Gastroesophageal sphincter (tissue), 4 donors: Measurements from ENCODE around the gene PAM16. TPM values are rescaled to one million over a fixed set of nuclear protein-coding genes. Genes with fewer than 3 reads are reported as not detected.

Experiments
- ATAC-seq: fragments of 150-250 bp; one replicate; pipeline ENCODE4 v1.9.1; 2016; ENCODE audit warnings: mild to moderate bottlenecking, moderate library complexity
- H3K27ac ChIP-seq, 4 donors: fragments of 200-600 bp; sonication (generic) in 3 of 4; 1 replicate in 3 of 4; 2 replicates in 1 of 4; pipeline ENCODE4 v1.5.1; 2016 to 2019
- H3K27me3 ChIP-seq: fragments of 200-600 bp; sonication (generic); one replicate; pipeline ENCODE4 v1.5.1; 2019
- H3K36me3 ChIP-seq, 2 donors: fragments of 200-600 bp; sonication (generic); one replicate each; pipeline ENCODE4 v1.5.1; 2019; ENCODE audit warnings: control low read depth in 1 of 2
- H3K4me1 ChIP-seq, 3 donors: fragments of 200-600 bp; sonication (generic); 1 replicate in 2 of 3; 2 replicates in 1 of 3; pipeline ENCODE4 v1.5.1; 2016 to 2019; ENCODE audit warnings: control low read depth in 2 of 3
- H3K4me3 ChIP-seq, 2 donors: fragments of 200-600 bp; sonication (generic); one replicate each; pipeline ENCODE4 v1.5.1; 2019; ENCODE audit warnings: mild to moderate bottlenecking in 1 of 2, moderate library complexity in 1 of 2
- H3K9me3 ChIP-seq, 3 donors: fragments of 200-600 bp; sonication (generic); one replicate each; pipeline ENCODE4 v1.5.1; 2017 to 2019; ENCODE audit warnings: control low read depth in 2 of 3
- CTCF ChIP-seq, 4 experiments: fragments of 200-600 bp in 2 of 4; fragments of 450-650 bp in 2 of 4; sonication (generic) in 1 of 4; IDR thresholded peaks; one replicate each; pipeline ENCODE4 v1.5.1; 2017 to 2019; ENCODE audit warnings: antibody characterized with exemption in 4 of 4, mild to moderate bottlenecking in 2 of 4, moderate library complexity in 2 of 4
- EP300 ChIP-seq: sonication (generic); formaldehyde crosslinking; IDR thresholded peaks from one replicate; pipeline ENCODE4 v1.6.1; 2017; ENCODE audit warnings: antibody characterized with exemption, mild to moderate bottlenecking
- POLR2A ChIP-seq, 2 donors: fragments of 450-650 bp; IDR thresholded peaks; one replicate each; pipeline ENCODE4 v1.6.1; 2017; ENCODE audit warnings: antibody characterized with exemption in 2 of 2, mild to moderate bottlenecking in 2 of 2, moderate library complexity in 1 of 2
- POLR2AphosphoS5 ChIP-seq: sonication (generic); formaldehyde crosslinking; IDR thresholded peaks from one replicate; pipeline ENCODE4 v1.6.1; 2017; ENCODE audit warnings: antibody characterized with exemption
- WGBS, 2 donors: methylation state at CpG; one replicate each; pipeline ENCODE4 v1.1.5; 2018; ENCODE audit warnings: low coverage in 1 of 2; 5-methylcytosine and 5-hydroxymethylcytosine counted together
- total RNA-seq, 4 donors: library from RNA; depleted of rRNA; stranded (reverse); fragments of >200 nt; gene quantifications; one replicate each; pipeline ENCODE4 v1.1.0, GENCODE V29; 2016

PAM16 gene
- total RNA-seq, 4 donors from 2014 or later = 26.0 to 37.3 (median 34.7) TPM

- ATAC-seq = no peak
- Histone ChIP-seq H3K9me3 (no peaks in the 10 kb centered on the region), H3K27me3 (no peaks in the 10 kb centered on the region), H3K36me3 (no peaks in the 10 kb centered on the region), H3K27ac (peak overlapping the region in 3 of 4 donors; percentile 98 to 100 (median 98)), H3K4me3 (no peak overlapping the region), H3K4me1 (peaks cover 3 to 96% (median 79%) of the 10 kb centered on the region in 3 donors)
- TF ChIP-seq POLR2A (IDR thresholded peaks at IDR 0.05) = no peak
- no peak for TF ChIP-seq CTCF (IDR thresholded peaks at IDR 0.05)
- TF ChIP-seq EP300 = no peak
- no peak for TF ChIP-seq POLR2AphosphoS5
- 8% methylated on average over 2 of the region's 16 CpGs; no CpG with 5 or more reads in 1 of the 2 donors for WGBS, 2 donors
Observed at GRCh38 chr16:4320571-4321137, 30.5 kb downstream of the PAM16 start.

GRCh38 chr16:4319454-4320421 is 31.4 kb downstream of the PAM16 start:
- no peaks in the 10 kb centered on the region for H3K36me3 ChIP-seq
- WGBS, 2 donors = no CpG with 5 or more reads among the region's 37 CpGs
- peak overlapping the region in 3 of 4 donors; percentile 98 to 100 (median 98) for H3K27ac ChIP-seq
- no peak for TF ChIP-seq CTCF (IDR thresholded peaks at IDR 0.05)
- TF ChIP-seq POLR2AphosphoS5 = no peak
- no peak for TF ChIP-seq EP300
- no peak for TF ChIP-seq POLR2A (IDR thresholded peaks at IDR 0.05)
- no peak for ATAC-seq
- H3K4me1 ChIP-seq = peaks cover under 1 to 96% (median 73%) of the 10 kb centered on the region in 3 donors
- H3K27me3 ChIP-seq = no peaks in the 10 kb centered on the region
- no peaks in the 10 kb centered on the region for H3K9me3 ChIP-seq
- H3K4me3 ChIP-seq = peak overlapping the region in 1 of 2 donors; percentile 2

GRCh38 chr16:4318967-4319366 is 32.2 kb downstream of the PAM16 start:
- Histone ChIP-seq H3K27ac (peak overlapping the region in 3 of 4 donors; percentile 98 to 100 (median 98)), H3K27me3 (no peaks in the 10 kb centered on the region), H3K4me1 (peaks cover 0 to 96% (median 65%) of the 10 kb centered on the region in 3 donors), H3K4me3 (peak overlapping the region in 1 of 2 donors; percentile 1), H3K36me3 (no peaks in the 10 kb centered on the region), H3K9me3 (no peaks in the 10 kb centered on the region)
- no peak for ATAC-seq
- TF ChIP-seq CTCF (IDR thresholded peaks at IDR 0.05) (no peak), POLR2AphosphoS5 (no peak), EP300 (no peak), POLR2A (IDR thresholded peaks at IDR 0.05) (no peak)
- no CpG with 5 or more reads among the region's 5 CpGs for WGBS, 2 donors

GRCh38 chr16:4318451-4318910 is 32.6 kb downstream of the PAM16 start:
- peaks cover 0 to 96% (median 65%) of the 10 kb centered on the region in 3 donors for H3K4me1 ChIP-seq
- no peak for TF ChIP-seq CTCF (IDR thresholded peaks at IDR 0.05)
- no peaks in the 10 kb centered on the region for H3K36me3 ChIP-seq
- WGBS, 2 donors = 46 to 57% methylated on average over 8 to 9 of the region's 13 CpGs
- peak overlapping the region in 1 of 2 donors; percentile 89 for H3K4me3 ChIP-seq
- no peaks in the 10 kb centered on the region for H3K27me3 ChIP-seq
- no peaks in the 10 kb centered on the region for H3K9me3 ChIP-seq
- no peak for ATAC-seq
- peak overlapping the region in 3 of 4 donors; percentile 98 to 100 (median 98) for H3K27ac ChIP-seq
